WTC11 (cell line): ENCODE results near the gene ARHGAP45. TPM values are rescaled to one million over a fixed set of nuclear protein-coding genes. Genes with fewer than 3 reads are reported as not detected.

Source experiments
- ATAC-seq: fragments of 200-7000 bp; cut with Tn5 transposase; 2 replicates; pipeline ENCODE4 v1.10.0; 2021; ENCODE audit warnings: mild to moderate bottlenecking, moderate library complexity
- CTCF ChIA-PET: fragments of 300-600 bp; sonication (Branson Sonifier 250); formaldehyde crosslinking; loops from one replicate; lab custom pipeline; 2021; ENCODE audit warnings: antibody characterized with exemption; lab: Charles Lee
- POLR2A ChIA-PET: fragments of 350-600 bp; sonication (Branson Sonifier 250); formaldehyde crosslinking; loops from one replicate; lab custom pipeline; 2021; ENCODE audit warnings: antibody characterized with exemption; lab: Charles Lee
- DNase-seq: peaks from one replicate; pipeline ENCODE4 v3.0.0; 2021; ENCODE audit warnings: low spot score
- H3K27ac Mint-ChIP-seq: 2 replicates; pipeline ENCODE4 v1.8.0; 2021; ENCODE audit warnings: mixed read lengths
- H3K27me3 Mint-ChIP-seq: 2 replicates; pipeline ENCODE4 v1.8.0; 2021; ENCODE audit warnings: low read depth, mild to moderate bottlenecking, moderate library complexity, mixed read lengths
- H3K36me3 Mint-ChIP-seq: 2 replicates; pipeline ENCODE4 v1.8.0; 2021; ENCODE audit warnings: mixed read lengths
- H3K4me1 Mint-ChIP-seq: 2 replicates; pipeline ENCODE4 v1.8.0; 2022; ENCODE audit warnings: mixed read lengths
- H3K4me3 Mint-ChIP-seq: 2 replicates; pipeline ENCODE4 v1.8.0; 2021; ENCODE audit warnings: mild to moderate bottlenecking, moderate library complexity, mixed read lengths
- H3K9me3 Mint-ChIP-seq: 2 replicates; pipeline ENCODE4 v1.8.0; 2021; ENCODE audit warnings: mixed read lengths
- CBFB ChIP-seq: sonication (generic); formaldehyde crosslinking; IDR thresholded peaks from 2 replicates; pipeline ENCODE4 v1.8.1; 2022; ENCODE audit warnings: mild to moderate bottlenecking, low read depth, missing genetic modification reagents
- ELF4 ChIP-seq: sonication (generic); formaldehyde crosslinking; IDR thresholded peaks from 2 replicates; pipeline ENCODE4 v1.8.1; 2022; ENCODE audit warnings: low read depth, mild to moderate bottlenecking, moderate library complexity, missing genetic modification reagents
- EMX1 ChIP-seq: fragments of 250-450 bp; sonication (Bioruptor Pico); IDR thresholded peaks from 2 replicates; pipeline ENCODE4 v1.8.0; 2021; ENCODE audit warnings: mild to moderate bottlenecking
- ETV6 ChIP-seq: sonication (generic); formaldehyde crosslinking; IDR thresholded peaks from 2 replicates; pipeline ENCODE4 v1.8.1; 2022; ENCODE audit warnings: mild to moderate bottlenecking, missing genetic modification reagents
- GTF2I ChIP-seq: fragments of 250-450 bp; sonication (Bioruptor Pico); conservative IDR thresholded peaks from 2 replicates; pipeline ENCODE4 v1.4.0; 2021; ENCODE audit warnings: mild to moderate bottlenecking
- JAZF1 ChIP-seq: fragments of 250-450 bp; sonication (Bioruptor Pico); IDR thresholded peaks from 2 replicates; pipeline ENCODE4 v1.9.0; 2021; ENCODE audit warnings: moderate library complexity, mild to moderate bottlenecking, inconsistent platforms
- KAT7 ChIP-seq: sonication (generic); formaldehyde crosslinking; IDR thresholded peaks from 2 replicates; pipeline ENCODE4 v1.8.1; 2023; ENCODE audit warnings: missing genetic modification reagents, mild to moderate bottlenecking, borderline replicate concordance
- NR1H2 ChIP-seq: sonication (generic); formaldehyde crosslinking; IDR thresholded peaks from 2 replicates; pipeline ENCODE4 v1.9.0; 2021; ENCODE audit warnings: mild to moderate bottlenecking, moderate library complexity, missing genetic modification reagents
- NR2C2 ChIP-seq: sonication (generic); formaldehyde crosslinking; IDR thresholded peaks from 2 replicates; pipeline ENCODE4 v1.8.0; 2022; ENCODE audit warnings: mild to moderate bottlenecking, missing genetic modification reagents
- OVOL2 ChIP-seq: fragments of 250-450 bp; sonication (Bioruptor Pico); IDR thresholded peaks from 2 replicates; pipeline ENCODE4 v1.9.0; 2021; ENCODE audit warnings: mild to moderate bottlenecking, borderline replicate concordance
- TP53 ChIP-seq: sonication (generic); formaldehyde crosslinking; IDR thresholded peaks from 2 replicates; pipeline ENCODE4 v1.8.1; 2023; ENCODE audit warnings: mild to moderate bottlenecking, missing genetic modification reagents
- ZBTB21 ChIP-seq: sonication (generic); formaldehyde crosslinking; IDR thresholded peaks from 2 replicates; pipeline ENCODE4 v1.8.1; 2023; ENCODE audit warnings: mild to moderate bottlenecking, missing genetic modification reagents, borderline replicate concordance
- ZNF121 ChIP-seq: sonication (generic); formaldehyde crosslinking; IDR thresholded peaks from 2 replicates; pipeline ENCODE4 v1.8.0; 2023; ENCODE audit warnings: missing genetic modification reagents
- ZNF219 ChIP-seq: sonication (generic); formaldehyde crosslinking; IDR thresholded peaks from 2 replicates; pipeline ENCODE4 v1.8.0; 2023; ENCODE audit warnings: missing genetic modification reagents, mild to moderate bottlenecking, borderline replicate concordance
- ZNF232 ChIP-seq: sonication (generic); formaldehyde crosslinking; IDR thresholded peaks from 2 replicates; pipeline ENCODE4 v1.8.0; 2022; ENCODE audit warnings: mild to moderate bottlenecking, missing genetic modification reagents
- ZNF263 ChIP-seq: sonication (generic); formaldehyde crosslinking; IDR thresholded peaks from 2 replicates; pipeline ENCODE4 v1.8.1; 2022; ENCODE audit warnings: low read depth, mild to moderate bottlenecking, moderate library complexity, missing genetic modification reagents
- ZNF396 ChIP-seq: fragments of 250-450 bp; sonication (Bioruptor Pico); IDR thresholded peaks from 2 replicates; pipeline ENCODE4 v1.8.0; 2021; ENCODE audit warnings: mild to moderate bottlenecking, moderate library complexity, borderline replicate concordance
- total RNA-seq: library from RNA; stranded (reverse); gene quantifications from 3 replicates; pipeline ENCODE4 v1.2.3, GENCODE V29; 2021
- TF ChIP-seq, protein P1 (sequence below): fragments of 250-450 bp; sonication (Bioruptor Pico); conservative IDR thresholded peaks from 2 replicates; pipeline ENCODE4 v1.9.0; 2021; ENCODE audit warnings: mild to moderate bottlenecking
- TF ChIP-seq, protein P2 (sequence below): sonication (generic); formaldehyde crosslinking; IDR thresholded peaks from 2 replicates; pipeline ENCODE4 v1.8.1; 2022; ENCODE audit warnings: low read depth, missing genetic modification reagents, borderline replicate concordance
- TF ChIP-seq, protein P3 (sequence below): sonication (generic); formaldehyde crosslinking; IDR thresholded peaks from 2 replicates; pipeline ENCODE4 v1.8.1; 2023; ENCODE audit warnings: mild to moderate bottlenecking, missing genetic modification reagents, moderate library complexity
- TF ChIP-seq, protein P4 (sequence below): sonication (generic); formaldehyde crosslinking; IDR thresholded peaks from 2 replicates; pipeline ENCODE4 v1.8.1; 2022; ENCODE audit warnings: mild to moderate bottlenecking, missing genetic modification reagents, moderate library complexity, borderline replicate concordance

The ARHGAP45 gene
- total RNA-seq, 1 experiment from 2014 or later: 40.9 TPM

DNA sequence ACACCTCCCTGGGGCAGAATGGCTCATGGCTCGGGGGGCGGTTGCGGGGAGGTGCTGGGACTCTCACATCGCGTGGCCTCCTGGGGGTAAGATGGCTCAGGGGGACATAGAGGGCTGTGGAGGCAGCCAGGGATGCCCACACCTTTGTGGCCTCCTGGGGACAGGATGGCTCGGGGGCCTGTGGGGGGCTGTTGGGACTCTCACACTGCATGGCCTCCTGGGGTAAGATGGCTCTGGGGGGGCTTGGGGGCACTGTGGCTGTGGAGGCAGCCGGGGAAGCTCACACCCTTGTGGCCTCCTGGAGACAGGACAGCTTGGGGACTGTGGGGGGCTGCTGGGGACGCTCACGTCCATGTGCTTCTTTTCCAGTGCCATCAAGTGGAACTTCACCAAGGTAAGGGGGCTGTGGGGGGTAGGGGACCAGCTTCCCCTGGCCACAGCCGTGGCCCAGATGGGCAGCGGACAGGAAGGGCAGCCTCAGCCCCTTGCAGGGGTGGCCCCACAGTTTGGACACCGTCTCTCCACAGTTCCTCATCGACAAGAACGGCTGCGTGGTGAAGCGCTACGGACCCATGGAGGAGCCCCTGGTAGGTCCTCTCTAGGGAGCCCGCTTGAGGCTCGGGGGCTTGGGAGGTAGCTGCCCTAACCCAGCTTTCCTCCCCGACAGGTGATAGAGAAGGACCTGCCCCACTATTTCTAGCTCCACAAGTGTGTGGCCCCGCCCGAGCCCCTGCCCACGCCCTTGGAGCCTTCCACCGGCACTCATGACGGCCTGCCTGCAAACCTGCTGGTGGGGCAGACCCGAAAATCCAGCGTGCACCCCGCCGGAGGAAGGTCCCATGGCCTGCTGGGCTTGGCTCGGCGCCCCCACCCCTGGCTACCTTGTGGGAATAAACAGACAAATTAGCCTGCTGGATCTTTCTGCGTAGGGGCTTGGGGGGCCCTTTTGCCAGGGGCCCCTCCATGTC is 39.2 kb downstream of the ARHGAP45 start:
- ChIA-PET CTCF (interaction anchor here (0.6 to 3.0 kb wide), 2 partner anchors 7 to 21 kb away, joined by 3 to 25 read pairs; no protein-coding TSS in a partner anchor), POLR2A (interaction anchor here (1.0 kb wide), 1 partner anchor 36 kb away, joined by 5 read pairs; no protein-coding TSS in a partner anchor)
- DNase-seq (no peak), ATAC-seq (no peak)
- Mint-ChIP-seq H3K27me3 (no peaks in the 10 kb centered on the region), H3K9me3 (no peaks in the 10 kb centered on the region), H3K4me1 (peaks cover 15% of the 10 kb centered on the region), H3K36me3 (no peaks in the 10 kb centered on the region), H3K27ac (peak overlapping the region; percentile 84), H3K4me3 (peak overlapping the region; percentile 45)
- TF ChIP-seq GTF2I (CRISPR knock-in tag) (no peak), ZNF232 (CRISPR knock-in tag) (no peak), ETV6 (CRISPR knock-in tag) (no peak), NR1H2 (CRISPR knock-in tag) (no peak), CBFB (CRISPR knock-in tag) (no peak), ZNF121 (no peak), KAT7 (CRISPR knock-in tag) (no peak), ELF4 (CRISPR knock-in tag) (no peak), EMX1 (CRISPR knock-in tag) (no peak)
- TF ChIP-seq, protein P1, sequence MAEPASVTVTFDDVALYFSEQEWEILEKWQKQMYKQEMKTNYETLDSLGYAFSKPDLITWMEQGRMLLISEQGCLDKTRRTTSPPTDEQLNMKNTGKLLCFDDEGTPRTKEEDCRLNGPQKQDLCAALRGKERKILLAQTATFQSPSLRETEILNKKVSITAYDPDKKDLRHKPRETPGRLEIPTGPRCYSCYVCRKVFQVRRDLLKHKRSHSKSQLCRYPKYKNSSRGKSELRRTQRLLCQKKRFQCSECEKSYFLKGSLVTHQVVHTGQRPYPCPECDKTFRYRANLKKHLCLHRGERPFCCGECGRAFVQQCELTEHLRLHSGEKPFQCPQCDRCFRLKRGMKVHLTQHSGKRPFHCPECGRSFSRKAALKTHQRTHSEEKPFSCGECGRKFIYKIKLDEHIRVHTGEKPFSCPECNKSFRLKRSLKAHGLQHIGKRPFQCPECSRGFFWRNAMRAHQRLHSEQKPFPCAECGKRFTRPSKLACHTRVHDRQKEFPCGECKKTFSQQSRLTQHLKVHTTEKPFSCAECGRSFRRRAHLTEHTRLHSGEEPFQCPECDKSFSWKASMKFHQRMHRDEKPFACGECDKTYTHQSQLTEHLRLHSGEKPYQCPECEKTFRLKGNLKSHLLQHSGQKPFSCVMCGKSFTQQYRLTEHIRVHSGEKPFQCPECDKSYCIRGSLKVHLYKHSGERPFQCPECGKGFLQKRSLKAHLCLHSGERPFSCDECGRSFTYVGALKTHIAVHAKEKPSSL: no peak
- TF ChIP-seq, protein P2, sequence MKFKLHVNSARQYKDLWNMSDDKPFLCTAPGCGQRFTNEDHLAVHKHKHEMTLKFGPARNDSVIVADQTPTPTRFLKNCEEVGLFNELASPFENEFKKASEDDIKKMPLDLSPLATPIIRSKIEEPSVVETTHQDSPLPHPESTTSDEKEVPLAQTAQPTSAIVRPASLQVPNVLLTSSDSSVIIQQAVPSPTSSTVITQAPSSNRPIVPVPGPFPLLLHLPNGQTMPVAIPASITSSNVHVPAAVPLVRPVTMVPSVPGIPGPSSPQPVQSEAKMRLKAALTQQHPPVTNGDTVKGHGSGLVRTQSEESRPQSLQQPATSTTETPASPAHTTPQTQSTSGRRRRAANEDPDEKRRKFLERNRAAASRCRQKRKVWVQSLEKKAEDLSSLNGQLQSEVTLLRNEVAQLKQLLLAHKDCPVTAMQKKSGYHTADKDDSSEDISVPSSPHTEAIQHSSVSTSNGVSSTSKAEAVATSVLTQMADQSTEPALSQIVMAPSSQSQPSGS (CRISPR knock-in tag): no peak
- TF ChIP-seq, protein P3, sequence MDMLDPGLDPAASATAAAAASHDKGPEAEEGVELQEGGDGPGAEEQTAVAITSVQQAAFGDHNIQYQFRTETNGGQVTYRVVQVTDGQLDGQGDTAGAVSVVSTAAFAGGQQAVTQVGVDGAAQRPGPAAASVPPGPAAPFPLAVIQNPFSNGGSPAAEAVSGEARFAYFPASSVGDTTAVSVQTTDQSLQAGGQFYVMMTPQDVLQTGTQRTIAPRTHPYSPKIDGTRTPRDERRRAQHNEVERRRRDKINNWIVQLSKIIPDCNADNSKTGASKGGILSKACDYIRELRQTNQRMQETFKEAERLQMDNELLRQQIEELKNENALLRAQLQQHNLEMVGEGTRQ (CRISPR knock-in tag): no peak

DNA sequence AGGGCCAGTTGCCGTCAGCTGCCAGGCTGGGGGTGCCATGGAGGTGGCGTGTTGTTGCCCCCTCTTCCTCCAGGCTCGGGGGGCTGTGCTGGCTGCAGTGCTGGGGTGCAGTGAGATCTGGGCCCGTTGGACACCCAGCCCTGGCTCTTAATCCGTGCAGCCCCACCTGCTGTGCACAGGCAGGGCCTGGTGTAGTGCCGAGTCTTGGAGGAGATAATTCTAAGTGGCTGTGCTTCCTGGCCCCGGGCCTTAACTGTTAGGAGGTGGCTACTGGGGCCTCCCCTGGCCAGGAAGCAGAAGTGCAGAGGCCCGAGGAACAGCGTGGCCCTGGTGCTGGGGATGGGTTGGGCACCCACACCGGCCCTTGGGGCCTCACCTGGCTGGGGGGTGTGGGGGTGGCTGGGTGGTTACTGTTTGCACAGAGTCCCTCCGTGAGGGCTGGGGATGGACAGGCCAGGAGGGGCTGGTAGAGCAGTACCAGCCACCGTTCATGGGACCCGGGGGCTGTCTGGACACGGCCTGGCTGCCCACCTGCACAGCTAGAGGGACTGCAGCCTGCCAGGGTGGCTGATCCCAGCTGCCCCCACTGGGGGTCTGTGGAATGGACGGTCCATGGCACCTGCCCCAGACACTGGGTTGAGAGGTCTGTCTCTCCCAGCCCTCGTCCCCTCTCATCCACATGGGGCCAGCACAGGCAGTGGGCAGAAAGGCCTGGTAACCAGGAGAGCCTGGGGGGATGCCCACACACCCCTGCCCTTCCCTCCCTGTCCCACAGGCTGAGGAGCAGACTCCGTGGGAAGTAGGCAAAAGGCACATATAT is 40.1 kb downstream of the ARHGAP45 start:
- no peak for TF ChIP-seq ZBTB21 (CRISPR knock-in tag)
- no peak for TF ChIP-seq ZNF219
- TF ChIP-seq NR2C2 (CRISPR knock-in tag): no peak
- no peak for TF ChIP-seq JAZF1
- TF ChIP-seq, protein P3 (CRISPR knock-in tag): no peak
- TF ChIP-seq TP53 (CRISPR knock-in tag): no peak
- TF ChIP-seq OVOL2 (CRISPR knock-in tag): no peak
- no peak for TF ChIP-seq ZNF263
- TF ChIP-seq, protein P4, sequence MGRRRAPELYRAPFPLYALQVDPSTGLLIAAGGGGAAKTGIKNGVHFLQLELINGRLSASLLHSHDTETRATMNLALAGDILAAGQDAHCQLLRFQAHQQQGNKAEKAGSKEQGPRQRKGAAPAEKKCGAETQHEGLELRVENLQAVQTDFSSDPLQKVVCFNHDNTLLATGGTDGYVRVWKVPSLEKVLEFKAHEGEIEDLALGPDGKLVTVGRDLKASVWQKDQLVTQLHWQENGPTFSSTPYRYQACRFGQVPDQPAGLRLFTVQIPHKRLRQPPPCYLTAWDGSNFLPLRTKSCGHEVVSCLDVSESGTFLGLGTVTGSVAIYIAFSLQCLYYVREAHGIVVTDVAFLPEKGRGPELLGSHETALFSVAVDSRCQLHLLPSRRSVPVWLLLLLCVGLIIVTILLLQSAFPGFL (CRISPR knock-in tag): no peak
- no peak for TF ChIP-seq ZNF396
- Mint-ChIP-seq H3K4me1 (peaks cover 9% of the 10 kb centered on the region), H3K36me3 (no peaks in the 10 kb centered on the region), H3K27me3 (no peaks in the 10 kb centered on the region), H3K9me3 (no peaks in the 10 kb centered on the region), H3K27ac (peak overlapping the region; percentile 84), H3K4me3 (peak overlapping the region; percentile 27)
- ChIA-PET POLR2A (no interaction called here), CTCF (interaction anchor here (0.6 kb wide), 1 partner anchor 137 kb away, joined by 3 read pairs; no protein-coding TSS in a partner anchor)
- no peak for ATAC-seq
- DNase-seq: no peak
